ENCODE data around the gene HTRA1. TPM values are rescaled to one million over a fixed set of nuclear protein-coding genes. Genes with fewer than 3 reads are reported as not detected.

The HTRA1 gene
- total RNA-seq, 2 donors from 2014 or later, result 29.3 to 36.6 TPM

DNA sequence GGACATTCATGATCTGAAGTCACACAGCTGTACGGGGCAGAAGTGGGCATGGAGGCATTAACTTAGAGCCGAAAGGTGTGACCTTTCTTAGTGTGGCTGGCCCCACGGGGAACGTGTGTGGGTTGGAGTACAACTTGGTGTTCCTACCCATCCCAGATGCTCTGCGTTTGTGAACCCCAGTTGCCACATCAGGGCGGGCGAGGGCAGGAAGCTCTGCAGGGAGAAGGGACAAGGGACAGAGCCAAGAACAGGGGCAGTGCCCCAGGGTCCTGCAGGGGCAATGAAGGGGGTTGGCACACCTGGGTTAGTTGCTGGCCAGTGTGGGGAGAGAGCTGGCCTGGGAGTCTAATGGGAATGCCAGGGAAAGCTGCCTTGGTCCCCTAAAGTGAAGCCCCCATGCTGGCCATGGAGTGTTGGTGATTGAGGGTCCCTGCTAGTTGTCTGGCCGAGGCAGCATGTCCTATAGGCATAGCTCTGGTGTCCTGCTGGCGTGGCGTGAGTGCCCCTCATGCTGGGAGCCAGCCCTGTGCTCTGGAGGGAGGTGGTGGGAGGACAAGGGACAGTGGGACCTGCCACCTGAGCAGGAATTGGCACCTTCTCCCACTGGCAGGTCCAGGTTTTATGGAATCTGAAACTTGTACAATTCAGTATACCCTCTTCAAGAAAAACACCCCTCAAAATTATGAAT is 18.9 kb downstream of the HTRA1 start:
- Histone ChIP-seq H3K27ac (no peak overlapping the region), H3K36me3 (replicated peaks in 1 of 2; ENCODE audit: insufficient read depth in 1 of 2, low read depth in 2 of 2) (no peaks in the 10 kb centered on the region), H3K9me3 (no peaks in the 10 kb centered on the region), H3K4me1 (no peaks in the 10 kb centered on the region), H3K27me3 (no peaks in the 10 kb centered on the region), H3K4me3 (no peak overlapping the region)
- no peak for TF ChIP-seq POLR2A (IDR thresholded peaks at IDR 0.05)
- TF ChIP-seq, protein P1, sequence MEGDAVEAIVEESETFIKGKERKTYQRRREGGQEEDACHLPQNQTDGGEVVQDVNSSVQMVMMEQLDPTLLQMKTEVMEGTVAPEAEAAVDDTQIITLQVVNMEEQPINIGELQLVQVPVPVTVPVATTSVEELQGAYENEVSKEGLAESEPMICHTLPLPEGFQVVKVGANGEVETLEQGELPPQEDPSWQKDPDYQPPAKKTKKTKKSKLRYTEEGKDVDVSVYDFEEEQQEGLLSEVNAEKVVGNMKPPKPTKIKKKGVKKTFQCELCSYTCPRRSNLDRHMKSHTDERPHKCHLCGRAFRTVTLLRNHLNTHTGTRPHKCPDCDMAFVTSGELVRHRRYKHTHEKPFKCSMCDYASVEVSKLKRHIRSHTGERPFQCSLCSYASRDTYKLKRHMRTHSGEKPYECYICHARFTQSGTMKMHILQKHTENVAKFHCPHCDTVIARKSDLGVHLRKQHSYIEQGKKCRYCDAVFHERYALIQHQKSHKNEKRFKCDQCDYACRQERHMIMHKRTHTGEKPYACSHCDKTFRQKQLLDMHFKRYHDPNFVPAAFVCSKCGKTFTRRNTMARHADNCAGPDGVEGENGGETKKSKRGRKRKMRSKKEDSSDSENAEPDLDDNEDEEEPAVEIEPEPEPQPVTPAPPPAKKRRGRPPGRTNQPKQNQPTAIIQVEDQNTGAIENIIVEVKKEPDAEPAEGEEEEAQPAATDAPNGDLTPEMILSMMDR (IDR thresholded peaks at IDR 0.05), result no peak
- ATAC-seq (no peak), DNase-seq (no peak)
- intact Hi-C loops (cut with DNase I), result no loop called here
- WGBS, 2 donors, result 92 to 93% methylated on average over 9 to 10 of the region's 10 CpGs

DNA sequence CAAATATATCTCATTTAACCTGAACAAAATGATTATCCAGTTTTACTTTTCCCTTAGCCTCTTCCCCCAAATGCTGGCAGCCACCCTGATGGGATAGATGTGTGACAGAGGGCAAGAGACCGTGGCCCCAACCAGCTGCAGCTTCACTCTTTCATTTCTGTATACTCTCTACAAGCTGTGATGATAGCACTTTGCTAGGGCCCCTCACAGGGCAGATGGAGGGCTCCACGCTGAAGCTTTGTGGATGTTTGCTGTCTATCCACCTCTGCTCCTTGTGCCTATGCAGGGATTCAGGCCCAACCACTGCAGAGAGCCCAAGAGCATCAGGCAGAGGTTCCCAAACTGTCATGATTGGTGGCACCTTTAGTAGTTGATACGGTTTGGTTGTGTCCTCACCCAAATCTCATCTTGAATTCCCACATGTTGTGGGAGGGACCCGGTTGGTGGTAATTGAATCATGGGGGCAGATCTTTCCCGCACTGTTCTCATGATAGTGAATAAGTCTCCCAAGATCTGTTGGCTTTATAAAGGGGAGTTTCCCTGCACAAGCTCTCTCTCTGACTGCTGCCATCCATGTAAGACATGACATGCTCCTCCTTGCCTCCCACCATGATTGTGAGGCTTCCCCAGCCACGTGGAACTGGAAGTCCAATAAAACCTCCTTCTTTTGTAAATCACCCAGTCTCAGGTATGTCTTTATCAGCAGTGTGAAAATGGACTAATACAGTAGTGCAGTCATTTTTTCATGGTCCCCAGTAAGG is 20.1 kb downstream of the HTRA1 start:
- H3K36me3 ChIP-seq (replicated peaks in 1 of 2; ENCODE audit: insufficient read depth in 1 of 2, low read depth in 2 of 2), result no peaks in the 10 kb centered on the region
- H3K27ac ChIP-seq, result no peak overlapping the region
- H3K4me3 ChIP-seq, result no peak overlapping the region
- DNase-seq (no peak), ATAC-seq (no peak)
- H3K4me1 ChIP-seq, result no peaks in the 10 kb centered on the region
- H3K9me3 ChIP-seq, result no peaks in the 10 kb centered on the region
- WGBS, 2 donors, result 90 to 94% methylated on average over 6 of the region's 6 CpGs
- no peaks in the 10 kb centered on the region for H3K27me3 ChIP-seq
- intact Hi-C loops (cut with DNase I), result no loop called here
- TF ChIP-seq, protein P1 (IDR thresholded peaks at IDR 0.05), result no peak
- TF ChIP-seq POLR2A (IDR thresholded peaks at IDR 0.05), result no peak

DNA sequence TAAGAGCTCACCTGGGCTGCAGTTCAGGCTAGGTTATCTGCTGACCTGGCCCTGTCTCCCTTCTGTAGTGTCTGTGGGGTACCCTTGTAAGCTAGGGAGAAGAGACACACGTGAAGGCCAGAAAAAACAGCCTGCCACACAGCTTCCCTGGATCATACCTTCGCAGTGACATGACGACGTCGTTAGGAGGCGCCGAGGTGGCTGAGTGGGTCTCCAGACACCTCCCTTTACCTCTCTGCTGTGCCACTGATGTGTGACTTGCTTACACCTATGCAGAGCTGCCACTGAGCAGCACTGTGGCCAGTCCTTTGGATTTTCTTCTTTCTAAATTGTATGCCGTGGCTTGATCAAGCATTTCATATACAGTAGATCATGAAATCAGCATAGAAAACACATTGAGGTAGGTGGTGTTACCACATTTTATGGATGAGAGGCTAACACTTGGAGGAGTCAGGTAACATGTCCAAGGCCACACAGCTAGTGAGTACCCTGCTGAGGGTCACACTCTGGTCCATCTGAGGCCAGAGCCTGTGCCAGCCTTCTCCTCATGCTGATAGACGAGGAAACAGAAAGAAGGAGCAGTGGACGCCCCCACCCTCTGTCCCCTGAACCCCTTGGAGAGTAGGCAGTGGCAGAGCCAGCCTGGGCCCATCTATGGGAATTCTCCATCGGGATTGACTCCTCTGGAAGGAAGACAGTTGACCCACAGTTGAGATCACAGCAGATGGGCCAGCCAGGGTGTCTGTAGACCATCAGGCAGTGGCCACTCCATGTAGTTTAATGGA is 23.1 kb downstream of the HTRA1 start:
- intact Hi-C loops (cut with DNase I), result no loop called here
- no peak for ATAC-seq
- no peak overlapping the region for H3K4me3 ChIP-seq
- no peak for TF ChIP-seq POLR2A (IDR thresholded peaks at IDR 0.05)
- TF ChIP-seq, protein P1 (IDR thresholded peaks at IDR 0.05), result no peak
- no peaks in the 10 kb centered on the region for H3K36me3 ChIP-seq (replicated peaks in 1 of 2; ENCODE audit: insufficient read depth in 1 of 2, low read depth in 2 of 2)
- H3K27ac ChIP-seq, result no peak overlapping the region
- DNase-seq, result no peak
- no peaks in the 10 kb centered on the region for H3K27me3 ChIP-seq
- H3K9me3 ChIP-seq, result no peaks in the 10 kb centered on the region
- H3K4me1 ChIP-seq, result no peaks in the 10 kb centered on the region
- 91 to 95% methylated on average over 4 to 10 of the region's 11 CpGs for WGBS, 2 donors

DNA sequence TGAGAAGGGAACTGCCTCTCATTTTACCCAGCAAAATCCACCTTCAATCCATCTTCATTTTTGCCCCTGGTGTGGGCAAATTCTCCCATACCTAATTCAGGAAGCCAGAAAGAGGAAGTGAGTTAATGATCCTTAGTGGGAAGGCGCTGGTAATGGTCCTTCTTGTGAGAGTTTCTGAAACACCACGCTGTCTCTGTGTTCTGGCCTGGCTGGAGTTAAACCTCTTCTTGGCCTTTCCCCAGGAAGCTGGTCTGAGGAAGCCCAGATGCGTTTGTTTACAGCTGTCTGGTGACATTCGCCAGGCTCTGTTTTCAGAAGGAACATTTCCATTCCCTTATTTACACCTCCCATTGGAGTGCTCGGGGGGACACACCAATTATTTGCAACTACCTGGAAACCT is 24.3 kb downstream of the HTRA1 start:
- Histone ChIP-seq H3K4me1 (no peaks in the 10 kb centered on the region), H3K36me3 (replicated peaks in 1 of 2; ENCODE audit: insufficient read depth in 1 of 2, low read depth in 2 of 2) (no peaks in the 10 kb centered on the region), H3K27ac (no peak overlapping the region), H3K9me3 (no peaks in the 10 kb centered on the region), H3K4me3 (no peak overlapping the region), H3K27me3 (no peaks in the 10 kb centered on the region)
- no peak for ATAC-seq
- TF ChIP-seq, protein P1 (IDR thresholded peaks at IDR 0.05), result no peak
- no peak for TF ChIP-seq POLR2A (IDR thresholded peaks at IDR 0.05)
- no peak for DNase-seq
- intact Hi-C loops (cut with DNase I), result no loop called here
- WGBS, 2 donors, result 43 to 51% methylated on average over 5 of the region's 5 CpGs
